Stimulated activated CD8-positive, alpha-beta memory T cell treated with anti-CD3 and anti-CD28 coated beads, Interleukin-7, amount 100 ng/mL, for 4 hours (primary cell): Measurements from ENCODE around the gene CDH23.

Source experiments
- DNase-seq, 2 donors: peaks; one replicate each; pipeline ENCODE4 v3.0.0-alpha.2; 2020; ENCODE audit warnings: low read depth in 2 of 2

The CDH23 gene

GRCh38 chr10:71774916-71775702 is 378.4 kb downstream of the CDH23 start:
- DNase-seq: no peak

GRCh38 chr10:71776481-71776925 is 379.8 kb downstream of the CDH23 start:
- no peak for DNase-seq

- DNase-seq: no peak
Observed at GRCh38 chr10:71777213-71777985, 380.7 kb downstream of the CDH23 start.

GRCh38 chr10:71778071-71778825 is 381.5 kb downstream of the CDH23 start:
- DNase-seq: no peak

- DNase-seq: no peak
Observed at GRCh38 chr10:71779641-71780040, 382.9 kb downstream of the CDH23 start.

GRCh38 chr10:71780156-71780555 is 383.4 kb downstream of the CDH23 start:
- no peak for DNase-seq

- no peak for DNase-seq
Observed at GRCh38 chr10:71780719-71781118, 384.0 kb downstream of the CDH23 start.

GRCh38 chr10:71782221-71782916 is 385.6 kb downstream of the CDH23 start:
- no peak for DNase-seq

GRCh38 chr10:71782917-71783490 is 386.3 kb downstream of the CDH23 start:
- no peak for DNase-seq

GRCh38 chr10:71783917-71784678 is 387.4 kb downstream of the CDH23 start:
- no peak for DNase-seq

GRCh38 chr10:71784679-71785272 is 388.1 kb downstream of the CDH23 start:
- DNase-seq: no peak

- no peak for DNase-seq
Observed at GRCh38 chr10:71788954-71789353, 392.2 kb downstream of the CDH23 start.

- DNase-seq: no peak
Observed at GRCh38 chr10:71789871-71790270, 393.2 kb downstream of the CDH23 start.

GRCh38 chr10:71790749-71791440 is 394.2 kb downstream of the CDH23 start:
- no peak for DNase-seq

GRCh38 chr10:71795248-71795647 is 398.5 kb downstream of the CDH23 start:
- no peak for DNase-seq

- no peak for DNase-seq
Observed at GRCh38 chr10:71796749-71797405, 400.2 kb downstream of the CDH23 start.

- DNase-seq: no peak
Observed at GRCh38 chr10:71797533-71798307, 401.0 kb downstream of the CDH23 start.

GRCh38 chr10:71798308-71798624 is 401.5 kb downstream of the CDH23 start:
- DNase-seq: no peak
